ENCODE measurements around the gene PTPRE. TPM values are rescaled to one million over a fixed set of nuclear protein-coding genes. Genes with fewer than 3 reads are reported as not detected.
A peak's percentile ranks its signal among the peaks of the same experiment; 100 is the strongest.

Gene PTPRE
- total RNA-seq, 1 experiment from 2014 or later: 11.6 TPM

GRCh38 chr10:127991543-127992255, 84.8 kb downstream of the PTPRE start:
- peak overlapping the region; percentile 67 for H3K27ac ChIP-seq (ENCODE audit: low read depth, low read length, poor library complexity, severe bottlenecking)
- H3K4me3 ChIP-seq (ENCODE audit: low read depth, low read length, poor library complexity, severe bottlenecking): peak overlapping the region; percentile 26
- CTCF ChIA-PET: no interaction called here

GRCh38 chr10:127992376-127992775, 85.5 kb downstream of the PTPRE start:
- Histone ChIP-seq H3K4me1 (ENCODE audit: insufficient read depth, low read length, poor library complexity, severe bottlenecking) (peaks cover 64% of the 10 kb centered on the region), H3K27me3 (replicated peaks; ENCODE audit: insufficient read depth, low read depth, low read length, poor library complexity) (no peaks in the 10 kb centered on the region), H3K4me3 (ENCODE audit: low read depth, low read length, poor library complexity, severe bottlenecking) (no peak overlapping the region), H3K27ac (ENCODE audit: low read depth, low read length, poor library complexity, severe bottlenecking) (peak overlapping the region; percentile 67), H3K9me3 (ENCODE audit: low read depth, low read length, poor library complexity, severe bottlenecking) (no peaks in the 10 kb centered on the region), H3K36me3 (ENCODE audit: insufficient read depth, low read length, poor library complexity, severe bottlenecking) (no peaks in the 10 kb centered on the region)
- no peak for DNase-seq (ENCODE audit: low spot score)
- ChIA-PET CTCF (no interaction called here), POLR2A (ENCODE audit: low non-redundant PET) (no interaction called here)
- intact Hi-C loops (cut with micrococcal nuclease; ENCODE audit: unreplicated experiment): no loop called here
- TF ChIP-seq EZH2 (IDR thresholded peaks at IDR 0.05; ENCODE audit: borderline replicate concordance, low read depth, low read length, poor library complexity, severe bottlenecking): no peak
- no peak for TF ChIP-seq CTCF (conservative IDR thresholded peaks at IDR 0.05; ENCODE audit: low read depth, low read length)
- no TSS peak for BruUV-seq (replicated peaks)

More at GRCh38 chr10:127991543-127992255, 84.8 kb downstream of the PTPRE start:
- no peaks in the 10 kb centered on the region for H3K9me3 ChIP-seq (ENCODE audit: low read depth, low read length, poor library complexity, severe bottlenecking)
- POLR2A ChIA-PET (ENCODE audit: low non-redundant PET): no interaction called here
- DNase-seq (ENCODE audit: low spot score): no peak
- intact Hi-C loops (cut with micrococcal nuclease; ENCODE audit: unreplicated experiment): loop anchor here (1.0 kb wide), 1 partner anchor 33 kb away; no protein-coding TSS in a partner anchor
- TF ChIP-seq EZH2 (IDR thresholded peaks at IDR 0.05; ENCODE audit: borderline replicate concordance, low read depth, low read length, poor library complexity, severe bottlenecking): no peak
- no peak for TF ChIP-seq CTCF (conservative IDR thresholded peaks at IDR 0.05; ENCODE audit: low read depth, low read length)
- no TSS peak for BruUV-seq (replicated peaks)
- peaks cover 63% of the 10 kb centered on the region for H3K4me1 ChIP-seq (ENCODE audit: insufficient read depth, low read length, poor library complexity, severe bottlenecking)
- no peaks in the 10 kb centered on the region for H3K36me3 ChIP-seq (ENCODE audit: insufficient read depth, low read length, poor library complexity, severe bottlenecking)
- no peaks in the 10 kb centered on the region for H3K27me3 ChIP-seq (replicated peaks; ENCODE audit: insufficient read depth, low read depth, low read length, poor library complexity)

- CTCF ChIA-PET: no interaction called here
- no peaks in the 10 kb centered on the region for H3K9me3 ChIP-seq (ENCODE audit: low read depth, low read length, poor library complexity, severe bottlenecking)
- no TSS peak for BruUV-seq (replicated peaks)
- H3K4me3 ChIP-seq (ENCODE audit: low read depth, low read length, poor library complexity, severe bottlenecking): no peak overlapping the region
- H3K36me3 ChIP-seq (ENCODE audit: insufficient read depth, low read length, poor library complexity, severe bottlenecking): no peaks in the 10 kb centered on the region
- H3K4me1 ChIP-seq (ENCODE audit: insufficient read depth, low read length, poor library complexity, severe bottlenecking): peaks cover 59% of the 10 kb centered on the region
- POLR2A ChIA-PET (ENCODE audit: low non-redundant PET): no interaction called here
- peak overlapping the region; percentile 0 for H3K27ac ChIP-seq (ENCODE audit: low read depth, low read length, poor library complexity, severe bottlenecking)
- intact Hi-C loops (cut with micrococcal nuclease; ENCODE audit: unreplicated experiment): no loop called here
- no peak for DNase-seq (ENCODE audit: low spot score)
- no peaks in the 10 kb centered on the region for H3K27me3 ChIP-seq (replicated peaks; ENCODE audit: insufficient read depth, low read depth, low read length, poor library complexity)
- TF ChIP-seq CTCF (conservative IDR thresholded peaks at IDR 0.05; ENCODE audit: low read depth, low read length): no peak
- no peak for TF ChIP-seq EZH2 (IDR thresholded peaks at IDR 0.05; ENCODE audit: borderline replicate concordance, low read depth, low read length, poor library complexity, severe bottlenecking)
Observed at GRCh38 chr10:127993056-127993690, 86.3 kb downstream of the PTPRE start.

All from A673 (cell line).